ENCODE results near the gene ACAD10.
A peak's percentile ranks its signal among the peaks of the same experiment; 100 is the strongest.

GRCh38 chr12:111692575-111693210 is 6.8 kb downstream of the ACAD10 start:
- TF ChIP-seq, protein P1, sequence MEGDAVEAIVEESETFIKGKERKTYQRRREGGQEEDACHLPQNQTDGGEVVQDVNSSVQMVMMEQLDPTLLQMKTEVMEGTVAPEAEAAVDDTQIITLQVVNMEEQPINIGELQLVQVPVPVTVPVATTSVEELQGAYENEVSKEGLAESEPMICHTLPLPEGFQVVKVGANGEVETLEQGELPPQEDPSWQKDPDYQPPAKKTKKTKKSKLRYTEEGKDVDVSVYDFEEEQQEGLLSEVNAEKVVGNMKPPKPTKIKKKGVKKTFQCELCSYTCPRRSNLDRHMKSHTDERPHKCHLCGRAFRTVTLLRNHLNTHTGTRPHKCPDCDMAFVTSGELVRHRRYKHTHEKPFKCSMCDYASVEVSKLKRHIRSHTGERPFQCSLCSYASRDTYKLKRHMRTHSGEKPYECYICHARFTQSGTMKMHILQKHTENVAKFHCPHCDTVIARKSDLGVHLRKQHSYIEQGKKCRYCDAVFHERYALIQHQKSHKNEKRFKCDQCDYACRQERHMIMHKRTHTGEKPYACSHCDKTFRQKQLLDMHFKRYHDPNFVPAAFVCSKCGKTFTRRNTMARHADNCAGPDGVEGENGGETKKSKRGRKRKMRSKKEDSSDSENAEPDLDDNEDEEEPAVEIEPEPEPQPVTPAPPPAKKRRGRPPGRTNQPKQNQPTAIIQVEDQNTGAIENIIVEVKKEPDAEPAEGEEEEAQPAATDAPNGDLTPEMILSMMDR (conservative IDR thresholded peaks at IDR 0.05; ENCODE audit: low read depth, low read length): peak; percentile 31; the same call in 1 of the 2 replicates
- TF ChIP-seq EZH2 (IDR thresholded peaks at IDR 0.05; ENCODE audit: borderline replicate concordance, low read depth, low read length, poor library complexity, severe bottlenecking): no peak

All from A673 (cell line).